Mesothelial cell of epicardium (in vitro differentiated cells): ENCODE measurements around the gene GINS2. TPM values are rescaled to one million over a fixed set of nuclear protein-coding genes. Genes with fewer than 3 reads are reported as not detected.

Experiments used
- DNase-seq, 2 experiments: peaks; one replicate each; pipeline ENCODE4 v3.0.0; 2021; ENCODE audit warnings: low spot score in 2 of 2; ENCODE audit not compliant: unreplicated experiment in 2 of 2
- H3K27ac Mint-ChIP-seq: 2 replicates; pipeline ENCODE4 v1.8.0; 2021; ENCODE audit warnings: mixed read lengths
- H3K27me3 Mint-ChIP-seq: 2 replicates; pipeline ENCODE4 v1.8.0; 2021; ENCODE audit warnings: low read depth, mixed read lengths
- H3K36me3 Mint-ChIP-seq: 2 replicates; pipeline ENCODE4 v1.8.0; 2021; ENCODE audit warnings: mixed read lengths
- H3K4me1 Mint-ChIP-seq: 2 replicates; pipeline ENCODE4 v1.8.0; 2021; ENCODE audit warnings: mixed read lengths
- H3K4me3 Mint-ChIP-seq: 2 replicates; pipeline ENCODE4 v1.8.0; 2021; ENCODE audit warnings: mild to moderate bottlenecking, moderate library complexity, mixed read lengths
- H3K9me3 Mint-ChIP-seq: 2 replicates; pipeline ENCODE4 v1.8.0; 2021; ENCODE audit warnings: mixed read lengths
- CTCF ChIP-seq: fragments of 200-600 bp; sonication (generic); IDR thresholded peaks from one replicate; pipeline ENCODE4 v1.5.0; 2021; ENCODE audit warnings: antibody characterized with exemption; ENCODE audit not compliant: unreplicated experiment
- total RNA-seq: library from RNA; stranded (reverse); gene quantifications from 3 replicates; pipeline ENCODE4 v1.2.1, GENCODE V29; 2021

GINS2 gene
- total RNA-seq, 1 donor from 2014 or later: 14.8 TPM

- Mint-ChIP-seq H3K4me1 (peaks cover 17% of the 10 kb centered on the region), H3K27ac (peak overlapping the region; percentile 59), H3K27me3 (no peaks in the 10 kb centered on the region), H3K9me3 (no peaks in the 10 kb centered on the region), H3K4me3 (no peak overlapping the region), H3K36me3 (peaks cover 38% of the 10 kb centered on the region)
- no peak for DNase-seq
- TF ChIP-seq CTCF: no peak
These were observed 17.9 kb downstream of the GINS2 start for GRCh38 chr16:85670840-85671239.

DNA sequence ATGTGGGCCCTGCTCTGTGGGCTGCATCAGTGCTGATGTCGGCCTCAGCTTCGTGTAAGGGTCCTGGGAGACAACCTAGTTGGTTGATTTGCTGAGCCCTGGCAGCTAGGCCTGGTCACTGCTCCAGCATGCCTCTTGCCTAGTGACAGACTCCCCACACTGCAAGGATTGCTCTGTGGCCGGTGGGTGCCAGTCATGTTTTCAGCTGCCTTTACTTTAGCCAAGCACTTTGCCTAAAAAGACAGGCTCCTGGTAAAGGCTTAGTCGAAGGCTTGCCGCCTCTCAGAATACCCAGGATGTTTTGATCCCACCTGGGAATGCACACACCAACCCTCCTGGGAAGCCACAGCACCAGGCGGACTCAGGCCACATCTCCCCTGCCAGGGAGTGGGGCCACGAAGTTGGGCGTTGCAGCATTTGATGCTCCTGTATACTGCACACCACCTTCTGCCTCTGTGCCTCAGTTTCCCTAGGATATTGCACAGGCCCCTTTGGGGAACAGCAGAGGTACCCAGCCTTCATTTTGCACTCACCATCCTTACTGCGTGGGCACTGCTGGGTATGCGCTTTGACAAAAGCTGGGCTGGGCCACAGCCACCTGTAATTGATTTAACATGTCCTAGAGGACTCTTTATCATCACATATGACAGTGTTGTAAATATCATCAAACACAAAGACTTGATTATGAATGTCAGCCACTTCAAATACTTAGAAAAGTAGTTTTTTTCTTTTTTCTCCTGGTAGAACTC is 19.9 kb downstream of the GINS2 start:
- peaks cover 47% of the 10 kb centered on the region for H3K36me3 Mint-ChIP-seq

GRCh38 chr16:85667841-85668413 is 20.8 kb downstream of the GINS2 start:
- no peak overlapping the region for H3K4me3 Mint-ChIP-seq
- no peak for TF ChIP-seq CTCF
- no peak overlapping the region for H3K27ac Mint-ChIP-seq
- DNase-seq: no peak
- no peaks in the 10 kb centered on the region for H3K9me3 Mint-ChIP-seq
- H3K36me3 Mint-ChIP-seq: peaks cover 50% of the 10 kb centered on the region
- H3K4me1 Mint-ChIP-seq: no peaks in the 10 kb centered on the region
- no peaks in the 10 kb centered on the region for H3K27me3 Mint-ChIP-seq

More for the DNA sequence above, 19.9 kb downstream of the GINS2 start:
- Mint-ChIP-seq H3K27me3 (no peaks in the 10 kb centered on the region), H3K9me3 (no peaks in the 10 kb centered on the region), H3K4me3 (no peak overlapping the region), H3K4me1 (no peaks in the 10 kb centered on the region), H3K27ac (no peak overlapping the region)
- DNase-seq: no peak
- no peak for TF ChIP-seq CTCF

DNA sequence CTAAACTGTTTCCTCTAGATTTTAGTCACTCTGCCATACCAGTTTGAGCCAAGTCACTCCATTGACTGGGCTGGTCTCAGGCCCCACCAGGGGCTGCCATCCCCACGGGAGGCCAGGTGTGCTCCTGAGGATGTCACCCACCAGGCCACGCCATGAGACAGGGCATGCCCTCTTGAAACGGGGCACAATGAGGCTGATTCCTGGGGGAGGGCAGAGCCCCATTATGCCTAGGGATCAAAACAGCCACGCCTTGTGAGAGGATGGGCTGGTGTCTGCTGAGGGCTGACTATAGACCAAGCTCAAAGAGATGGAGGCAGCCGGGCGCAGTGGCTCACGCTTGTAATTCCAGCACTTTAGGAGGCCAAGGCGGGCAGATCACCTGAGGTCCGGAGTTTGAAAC is 21.5 kb downstream of the GINS2 start:
- no peak for TF ChIP-seq CTCF
- Mint-ChIP-seq H3K9me3 (no peaks in the 10 kb centered on the region), H3K4me1 (no peaks in the 10 kb centered on the region), H3K27me3 (no peaks in the 10 kb centered on the region), H3K4me3 (no peak overlapping the region), H3K36me3 (peaks cover 51% of the 10 kb centered on the region), H3K27ac (no peak overlapping the region)
- no peak for DNase-seq

GRCh38 chr16:85665929-85666328 is 22.8 kb downstream of the GINS2 start:
- Mint-ChIP-seq H3K9me3 (no peaks in the 10 kb centered on the region), H3K27me3 (no peaks in the 10 kb centered on the region), H3K4me1 (peaks cover 1% of the 10 kb centered on the region), H3K36me3 (peaks cover 50% of the 10 kb centered on the region), H3K27ac (no peak overlapping the region), H3K4me3 (no peak overlapping the region)
- DNase-seq: no peak
- no peak for TF ChIP-seq CTCF
